C4-2B (cell line): ENCODE results near the gene GRIK4.

ENCODE experiments used
- ZFX ChIP-seq: fragments of 450-650 bp; IDR thresholded peaks from 2 replicates; pipeline ENCODE4 v1.6.1; 2017
- TF ChIP-seq, protein P1 (sequence below): fragments of 450-650 bp; conservative IDR thresholded peaks from 2 replicates; pipeline ENCODE4 v1.5.1; 2017; ENCODE audit warnings: mild to moderate bottlenecking

DNA sequence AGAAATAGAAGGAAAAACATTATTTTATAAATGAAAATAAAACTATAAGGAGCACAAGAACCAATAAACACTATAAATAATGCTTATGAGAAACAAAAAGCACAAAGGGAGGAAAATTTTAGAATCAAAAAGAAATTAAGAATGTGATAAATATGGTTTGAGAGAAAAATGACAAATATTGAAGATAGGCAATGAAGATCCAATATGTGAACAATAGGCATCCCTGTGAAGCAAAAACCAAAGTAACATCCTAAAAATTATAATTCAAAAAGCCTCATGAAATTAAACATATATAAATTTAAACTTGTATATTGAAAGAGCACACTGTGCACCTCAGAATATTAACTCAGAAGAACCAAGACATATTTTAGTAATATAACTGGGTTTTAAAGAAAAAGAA is 216.2 kb downstream of the GRIK4 start:
- TF ChIP-seq, protein P1, sequence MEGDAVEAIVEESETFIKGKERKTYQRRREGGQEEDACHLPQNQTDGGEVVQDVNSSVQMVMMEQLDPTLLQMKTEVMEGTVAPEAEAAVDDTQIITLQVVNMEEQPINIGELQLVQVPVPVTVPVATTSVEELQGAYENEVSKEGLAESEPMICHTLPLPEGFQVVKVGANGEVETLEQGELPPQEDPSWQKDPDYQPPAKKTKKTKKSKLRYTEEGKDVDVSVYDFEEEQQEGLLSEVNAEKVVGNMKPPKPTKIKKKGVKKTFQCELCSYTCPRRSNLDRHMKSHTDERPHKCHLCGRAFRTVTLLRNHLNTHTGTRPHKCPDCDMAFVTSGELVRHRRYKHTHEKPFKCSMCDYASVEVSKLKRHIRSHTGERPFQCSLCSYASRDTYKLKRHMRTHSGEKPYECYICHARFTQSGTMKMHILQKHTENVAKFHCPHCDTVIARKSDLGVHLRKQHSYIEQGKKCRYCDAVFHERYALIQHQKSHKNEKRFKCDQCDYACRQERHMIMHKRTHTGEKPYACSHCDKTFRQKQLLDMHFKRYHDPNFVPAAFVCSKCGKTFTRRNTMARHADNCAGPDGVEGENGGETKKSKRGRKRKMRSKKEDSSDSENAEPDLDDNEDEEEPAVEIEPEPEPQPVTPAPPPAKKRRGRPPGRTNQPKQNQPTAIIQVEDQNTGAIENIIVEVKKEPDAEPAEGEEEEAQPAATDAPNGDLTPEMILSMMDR: no peak
- TF ChIP-seq ZFX: no peak
